Measurements from ENCODE around the gene CDK9.

GRCh38 chr9:127773272-127773671, 12.6 kb upstream of the CDK9 start:
- no peak for TF ChIP-seq CTCF (IDR thresholded peaks at IDR 0.05)
- no peak for TF ChIP-seq POLR2A (IDR thresholded peaks at IDR 0.05)

Data from heart left ventricle (tissue), 13 donors.